ENCODE measurements around the gene PPP1R37. TPM values are rescaled to one million over a fixed set of nuclear protein-coding genes. Genes with fewer than 3 reads are reported as not detected.

The PPP1R37 gene
- total RNA-seq, 1 experiment from 2014 or later = 33.6 TPM

DNA sequence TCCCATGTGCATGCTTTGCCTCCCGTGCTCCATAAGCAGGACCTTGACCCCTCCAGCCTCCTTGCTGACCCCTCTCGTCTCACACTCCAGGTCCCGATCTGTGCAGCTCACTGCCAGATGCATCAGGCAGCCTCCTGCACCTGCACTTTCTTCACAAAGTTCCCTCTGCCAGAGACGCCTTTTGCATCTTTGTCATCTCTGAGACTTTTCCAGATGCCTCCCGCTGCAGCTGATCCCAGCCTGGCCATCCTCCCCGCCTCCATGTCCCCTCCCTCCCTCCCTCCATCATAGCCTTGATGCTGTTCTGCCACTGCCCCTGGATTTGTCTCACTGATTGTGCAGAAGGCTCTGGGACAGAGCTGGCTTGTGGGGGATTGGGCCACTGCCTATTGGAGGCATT lies 29.9 kb downstream of the PPP1R37 start:
- H3K4me2 ChIP-seq (ENCODE audit: insufficient read depth, insufficient read length, low read length) = no peak overlapping the region
- no peaks in the 10 kb centered on the region for H4K20me1 ChIP-seq (ENCODE audit: control insufficient read depth, insufficient read depth, insufficient read length)
- no peaks in the 10 kb centered on the region; the same call in 1 of the 2 replicates for H3K79me2 ChIP-seq (ENCODE audit: insufficient read depth, low read length)
- no peak overlapping the region for H4K91ac ChIP-seq (ENCODE audit: insufficient read length, low read depth, low read length)
- no peaks in the 10 kb centered on the region for H3K23me2 ChIP-seq (ENCODE audit: insufficient read length, low read depth, low read length, poor library complexity, severe bottlenecking)
- H2BK120ac ChIP-seq (ENCODE audit: low read depth, low read length, poor library complexity, severe bottlenecking) = no peak overlapping the region
- no peak overlapping the region for H4K8ac ChIP-seq (replicated peaks; ENCODE audit: insufficient read length, low read depth, low read length)
- no peaks in the 10 kb centered on the region for H3K27me3 ChIP-seq (ENCODE audit: insufficient read depth, low read length)
- no peak overlapping the region for H2AFZ ChIP-seq (ENCODE audit: low read length)
- no peaks in the 10 kb centered on the region for H3K4me1 ChIP-seq (ENCODE audit: insufficient read depth, low read length)
- H4K5ac ChIP-seq (ENCODE audit: insufficient read length, low read depth, low read length) = no peak overlapping the region
- Mint-ChIP-seq H3K27me3 (ENCODE audit: low read depth) (no peaks in the 10 kb centered on the region), H3K4me3 (no peak overlapping the region), H3K9me3 (no peaks in the 10 kb centered on the region), H3K36me3 (ENCODE audit: insufficient read depth in 1 of 3, low read depth in 3 of 3) (peaks cover 0 to 4% (median 0%) of the 10 kb centered on the region in 3 experiments; a peak in 1 of 7 replicates), H3K4me1 (peaks cover 12 to 14% of the 10 kb centered on the region in 2 experiments), H3K27ac (no peak overlapping the region; a peak in 1 of 7 replicates)
- TF ChIP-seq, protein P1, sequence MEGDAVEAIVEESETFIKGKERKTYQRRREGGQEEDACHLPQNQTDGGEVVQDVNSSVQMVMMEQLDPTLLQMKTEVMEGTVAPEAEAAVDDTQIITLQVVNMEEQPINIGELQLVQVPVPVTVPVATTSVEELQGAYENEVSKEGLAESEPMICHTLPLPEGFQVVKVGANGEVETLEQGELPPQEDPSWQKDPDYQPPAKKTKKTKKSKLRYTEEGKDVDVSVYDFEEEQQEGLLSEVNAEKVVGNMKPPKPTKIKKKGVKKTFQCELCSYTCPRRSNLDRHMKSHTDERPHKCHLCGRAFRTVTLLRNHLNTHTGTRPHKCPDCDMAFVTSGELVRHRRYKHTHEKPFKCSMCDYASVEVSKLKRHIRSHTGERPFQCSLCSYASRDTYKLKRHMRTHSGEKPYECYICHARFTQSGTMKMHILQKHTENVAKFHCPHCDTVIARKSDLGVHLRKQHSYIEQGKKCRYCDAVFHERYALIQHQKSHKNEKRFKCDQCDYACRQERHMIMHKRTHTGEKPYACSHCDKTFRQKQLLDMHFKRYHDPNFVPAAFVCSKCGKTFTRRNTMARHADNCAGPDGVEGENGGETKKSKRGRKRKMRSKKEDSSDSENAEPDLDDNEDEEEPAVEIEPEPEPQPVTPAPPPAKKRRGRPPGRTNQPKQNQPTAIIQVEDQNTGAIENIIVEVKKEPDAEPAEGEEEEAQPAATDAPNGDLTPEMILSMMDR (conservative IDR thresholded peaks at IDR 0.05) = no peak
- H2BK20ac ChIP-seq (ENCODE audit: low read depth, low read length, poor library complexity, severe bottlenecking) = no peak overlapping the region
- no peak overlapping the region for H2BK12ac ChIP-seq (ENCODE audit: insufficient read length, low read depth, low read length)
- no peak overlapping the region for H3K4ac ChIP-seq (ENCODE audit: low read depth, low read length)
- no peaks in the 10 kb centered on the region for H3K9me3 ChIP-seq (ENCODE audit: control insufficient read depth, low read depth, low read length)
- peaks cover 6% of the 10 kb centered on the region for H3K79me1 ChIP-seq (ENCODE audit: insufficient read depth, low read depth, low read length, poor library complexity, severe bottlenecking)
- H3K9ac ChIP-seq (ENCODE audit: extremely low read depth, insufficient read length, low read length) = no peak overlapping the region
- H3K18ac ChIP-seq (ENCODE audit: insufficient read length, low read depth, low read length) = no peak overlapping the region
- no peak overlapping the region for H2BK15ac ChIP-seq (ENCODE audit: low read depth, low read length)
- no peak overlapping the region for H3K27ac ChIP-seq (ENCODE audit: insufficient read length, low read depth, low read length)
- no peak overlapping the region for H2BK5ac ChIP-seq (ENCODE audit: insufficient read length, low read length)
- no peak overlapping the region for H3T11ph ChIP-seq (ENCODE audit: low read length)
- no peak overlapping the region for H3K56ac ChIP-seq (ENCODE audit: insufficient read length, low read depth, low read length)
- H3K14ac ChIP-seq (ENCODE audit: insufficient read depth, low read length) = no peak overlapping the region
- no peak overlapping the region for H2AK5ac ChIP-seq (ENCODE audit: insufficient read length, low read length)
- no CpG with 5 or more reads among the region's 6 CpGs for WGBS (ENCODE audit: extremely low coverage, insufficient read length, low lambda C conversion rate)
- DNase-seq = no peak
- H3K23ac ChIP-seq (ENCODE audit: insufficient read length, low read depth, low read length) = no peak overlapping the region

Data from H9 (cell line).